SK-N-SH (cell line): ENCODE measurements around the gene TMEM98. TPM values are rescaled to one million over a fixed set of nuclear protein-coding genes. Genes with fewer than 3 reads are reported as not detected.

Experiments used
- CTCF ChIA-PET: fragments of 300-600, 350-600 bp; formaldehyde crosslinking; extraction: SDS; loops from one replicate; lab custom pipeline; 2021; lab: Yijun Ruan, JAX
- POLR2A ChIA-PET: fragments of 350-600 bp; sonication (Branson Sonifier 250); formaldehyde crosslinking; extraction: SDS; loops from one replicate; lab custom pipeline; 2020; ENCODE audit warnings: antibody characterized with exemption, inconsistent platforms; lab: Yijun Ruan, JAX
- DNase-seq: peaks from one replicate; pipeline ENCODE4 v3.0.0; 2012
- H2AFZ ChIP-seq: fragments of 200-600 bp; sonication (generic); 2 replicates; pipeline ENCODE4 v1.8.1; 2016; ENCODE audit warnings: antibody characterized with exemption, mild to moderate bottlenecking, low read depth
- H3F3A ChIP-seq: fragments of 200-600 bp; sonication (generic); replicated peaks from 2 replicates; pipeline ENCODE3; 2016; ENCODE audit warnings: antibody characterized with exemption, mild to moderate bottlenecking; ENCODE audit not compliant: insufficient read depth
- H3K27ac ChIP-seq, 2 experiments: fragments of 200-500 bp in 1 of 2; fragments of 200-600 bp in 1 of 2; sonication (Bioruptor generic) in 1 of 2; sonication (generic), shearing (Covaris generic) in 1 of 2; 2 replicates each; pipeline versions ENCODE4 v1.5.1 to v1.6.1; 2014 to 2016; ENCODE audit warnings: low read depth in 2 of 2, inconsistent platforms in 1 of 2, low read length in 1 of 2, mild to moderate bottlenecking in 1 of 2, mixed read lengths in 1 of 2
- H3K27me3 ChIP-seq: fragments of 200-600 bp; sonication (generic), shearing (Covaris generic); 2 replicates; pipeline ENCODE4 v1.6.1; 2016; ENCODE audit warnings: mixed run types; ENCODE audit not compliant: insufficient read depth
- H3K36me3 ChIP-seq, 2 experiments: fragments of 200-500 bp in 1 of 2; fragments of 200-600 bp in 1 of 2; sonication (Bioruptor generic) in 1 of 2; sonication (generic) in 1 of 2; replicated peaks in 1 of 2; 2 replicates each; pipeline versions ENCODE3 to v1.5.1; 2014 to 2016; ENCODE audit warnings: low read length in 1 of 2, mild to moderate bottlenecking in 1 of 2; ENCODE audit not compliant: insufficient read depth in 2 of 2, control insufficient read depth in 1 of 2
- H3K4me1 ChIP-seq, 2 experiments: fragments of 200-500 bp in 1 of 2; fragments of 200-600 bp in 1 of 2; sonication (Bioruptor generic) in 1 of 2; sonication (generic), shearing (Covaris generic) in 1 of 2; 2 replicates each; pipeline versions ENCODE4 v1.5.1 to v1.6.1; 2014 to 2016; ENCODE audit warnings: low read depth in 1 of 2, low read length in 1 of 2, mixed run types in 1 of 2; ENCODE audit not compliant: insufficient read depth in 2 of 2, control insufficient read depth in 1 of 2
- H3K4me2 ChIP-seq: fragments of 200-600 bp; sonication (generic), shearing (Covaris generic); 2 replicates; pipeline ENCODE4 v1.6.1; 2017; ENCODE audit warnings: mixed run types
- H3K4me3 ChIP-seq, 2 experiments: fragments of 200-500 bp in 1 of 2; fragments of 200-600 bp in 1 of 2; sonication (Bioruptor generic) in 1 of 2; sonication (generic), shearing (Covaris generic) in 1 of 2; 2 replicates each; pipeline versions ENCODE4 v1.5.1 to v1.8.1; 2014 to 2016; ENCODE audit warnings: low read depth in 2 of 2, inconsistent platforms in 1 of 2, low read length in 1 of 2, mild to moderate bottlenecking in 1 of 2, mixed read lengths in 1 of 2, moderate library complexity in 1 of 2
- H3K79me2 ChIP-seq: fragments of 200-600 bp; sonication (generic); 2 replicates; pipeline ENCODE4 v1.8.1; 2017; ENCODE audit warnings: mild to moderate bottlenecking; ENCODE audit not compliant: insufficient read depth
- H3K9ac ChIP-seq: fragments of 200-600 bp; sonication (generic); 2 replicates; pipeline ENCODE4 v1.6.1; 2017; ENCODE audit warnings: mixed run types
- H3K9me2 ChIP-seq: fragments of 200-600 bp; sonication (generic); 2 replicates; pipeline ENCODE4 v1.6.1; 2017; ENCODE audit warnings: mixed run types
- H3K9me3 ChIP-seq: fragments of 200-600 bp; sonication (generic); 2 replicates; pipeline ENCODE4 v1.6.1; 2017; ENCODE audit warnings: mixed run types, mild to moderate bottlenecking, moderate library complexity
- H4K20me1 ChIP-seq: fragments of 200-600 bp; sonication (generic); 2 replicates; pipeline ENCODE4 v1.6.1; 2017; ENCODE audit warnings: mild to moderate bottlenecking, mixed run types; ENCODE audit not compliant: insufficient read depth
- CHD2 ChIP-seq: fragments of 150-350 bp; IDR thresholded peaks from 2 replicates; pipeline ENCODE4 v1.6.1; 2018; ENCODE audit warnings: low read length; ENCODE audit not compliant: partially characterized antibody
- EZH2phosphoT487 ChIP-seq: fragments of 200-600 bp; sonication (generic); IDR thresholded peaks from 2 replicates; pipeline ENCODE4 v1.6.1; 2017; ENCODE audit warnings: low read depth, mixed run types, mild to moderate bottlenecking, antibody characterized with exemption, moderate library complexity, borderline replicate concordance
- FOSL2 ChIP-seq: IDR thresholded peaks from 2 replicates; pipeline ENCODE4 v1.4.0; 2012; ENCODE audit warnings: low read depth, mild to moderate bottlenecking, moderate library complexity, borderline replicate concordance
- FOXM1 ChIP-seq: IDR thresholded peaks from 2 replicates; pipeline ENCODE4 v1.4.0; 2012; ENCODE audit warnings: low read depth, mild to moderate bottlenecking
- GATA2 ChIP-seq: sonication (generic); formaldehyde crosslinking; IDR thresholded peaks from 2 replicates; pipeline ENCODE4 v1.5.0; 2020; ENCODE audit warnings: mild to moderate bottlenecking, missing genetic modification reagents
- JUND ChIP-seq: IDR thresholded peaks from 2 replicates; pipeline ENCODE4 v1.4.0; 2012
- MXI1 ChIP-seq: IDR thresholded peaks from 2 replicates; pipeline ENCODE4 v1.6.1; 2012; ENCODE audit warnings: mild to moderate bottlenecking, low read depth, low read length, improper control_type of control experiment
- NRF1 ChIP-seq: IDR thresholded peaks from 2 replicates; pipeline ENCODE4 v1.6.1; 2012; ENCODE audit warnings: low read depth, mild to moderate bottlenecking, low read length
- RAD21 ChIP-seq: IDR thresholded peaks from 2 replicates; pipeline ENCODE4 v1.6.1; 2012; ENCODE audit warnings: mild to moderate bottlenecking, low read length
- RFX5 ChIP-seq: IDR thresholded peaks from 2 replicates; pipeline ENCODE4 v1.6.1; 2012; ENCODE audit warnings: mild to moderate bottlenecking, improper control_type of control experiment, low read length
- RXRA ChIP-seq: IDR thresholded peaks from 2 replicates; pipeline ENCODE4 v1.4.0; 2012; ENCODE audit warnings: low read depth, mild to moderate bottlenecking, borderline replicate concordance
- SIN3A ChIP-seq: IDR thresholded peaks from 2 replicates; pipeline ENCODE4 v1.6.1; 2012; ENCODE audit warnings: low read depth, mild to moderate bottlenecking, low read length, moderate library complexity, borderline replicate concordance
- SMC3 ChIP-seq: IDR thresholded peaks from 2 replicates; pipeline ENCODE4 v1.6.1; 2012; ENCODE audit warnings: low read depth, low read length, improper control_type of control experiment
- TCF12 ChIP-seq: IDR thresholded peaks from 2 replicates; pipeline ENCODE4 v1.4.0; 2012
- WGBS: methylation state at CpG from one replicate; pipeline ENCODE4 v1.1.6; 2017; ENCODE audit warnings: low lambda C conversion rate; 5-methylcytosine and 5-hydroxymethylcytosine counted together
- polyA plus RNA-seq, 3 experiments: library from polyadenylated mRNA; depleted of rRNA; stranded (reverse); fragments of >200 nt; gene quantifications; 2 replicates each; pipeline ENCODE4 v1.2.3, GENCODE V29; 2012
- TF ChIP-seq, protein P1 (sequence below): IDR thresholded peaks from 2 replicates; pipeline ENCODE4; 2012
- TF ChIP-seq, protein P2 (sequence below): fragments of 200-600 bp; sonication (generic); IDR thresholded peaks from 2 replicates; pipeline ENCODE4 v1.6.1; 2017; ENCODE audit warnings: antibody characterized with exemption, mild to moderate bottlenecking, moderate library complexity
- TF ChIP-seq, protein P3 (sequence below): IDR thresholded peaks from 2 replicates; pipeline ENCODE4 v1.4.0; 2012; ENCODE audit warnings: low read depth, borderline replicate concordance

Gene TMEM98
- polyA plus RNA-seq, 1 of the 3 experiments (the other 2 are of a cell fraction): 196 TPM

DNA sequence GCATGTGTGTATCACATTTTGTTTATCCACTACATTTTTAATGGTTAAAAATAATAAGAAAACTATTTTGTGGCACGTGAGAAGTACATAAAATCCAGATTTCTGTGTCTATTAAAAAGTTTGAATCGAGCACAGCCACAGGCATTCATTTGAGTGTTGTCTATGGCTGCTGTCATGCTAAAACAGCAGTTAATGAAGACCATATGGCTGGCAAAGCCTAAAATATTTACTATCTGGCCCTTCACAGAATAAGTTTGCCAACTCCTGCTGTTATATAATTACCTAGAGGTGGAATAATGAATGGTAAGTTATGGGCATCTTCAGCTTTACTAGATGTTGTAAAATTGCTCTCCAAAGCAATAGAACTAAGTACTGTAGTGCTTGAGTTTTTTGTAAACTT lies 30.5 kb downstream of the TMEM98 start:
- H3K9me3 ChIP-seq: no peaks in the 10 kb centered on the region
- CTCF ChIA-PET: interaction anchor here (1.7 to 2.3 kb wide), 2 partner anchors 22 to 40 kb away, joined by 4 to 7 read pairs; no protein-coding TSS in a partner anchor
- H3K4me3 ChIP-seq: no peak overlapping the region
- WGBS: 7% methylated on average over 2 of the region's 2 CpGs
- no peaks in the 10 kb centered on the region; the same call in 1 of the 2 replicates for H3K27me3 ChIP-seq
- H3K9ac ChIP-seq: no peak overlapping the region
- H2AFZ ChIP-seq: no peak overlapping the region
- H3K4me1 ChIP-seq: peaks cover 0 to 7% of the 10 kb centered on the region in 2 experiments; a peak in 1 of 4 replicates
- no peaks in the 10 kb centered on the region for H3K9me2 ChIP-seq
- 0 out of 2 replicates have a peak overlapping the region, but pooled peaks have one; percentile 18 for H3K4me2 ChIP-seq
- H3K27ac ChIP-seq: peak overlapping the region in 1 of 2 experiments; percentile 39; a peak in 1 of 4 replicates
- DNase-seq: no peak
- TF ChIP-seq JUND (no peak), SMC3 (no peak), TCF12 (peak; percentile 73)
- POLR2A ChIA-PET: no interaction called here
- no peaks in the 10 kb centered on the region for H3F3A ChIP-seq
- no peaks in the 10 kb centered on the region for H3K79me2 ChIP-seq
- no peaks in the 10 kb centered on the region for H3K36me3 ChIP-seq
- no peaks in the 10 kb centered on the region for H4K20me1 ChIP-seq

DNA sequence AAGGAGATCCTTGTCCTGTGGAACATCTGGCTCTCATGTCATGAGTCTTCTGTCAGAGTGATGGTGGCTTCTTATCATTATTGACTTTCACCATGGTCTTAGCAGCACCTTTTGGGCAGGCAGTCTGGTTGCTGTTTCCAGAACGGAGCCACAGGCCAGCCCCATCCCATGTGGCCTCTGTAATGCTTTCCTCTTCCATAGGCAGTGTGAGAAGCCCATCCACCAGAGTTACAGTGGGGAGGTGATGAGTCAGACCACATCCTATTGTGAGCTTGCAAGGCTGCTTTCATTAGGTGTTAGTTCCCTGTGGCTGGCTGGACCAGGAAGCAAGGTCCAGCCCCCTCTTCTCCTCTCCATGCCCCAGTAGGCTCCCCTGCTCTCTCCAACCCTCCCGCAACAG lies 32.9 kb downstream of the TMEM98 start:
- WGBS: 100% methylated on average over 1 of the region's 2 CpGs

DNA sequence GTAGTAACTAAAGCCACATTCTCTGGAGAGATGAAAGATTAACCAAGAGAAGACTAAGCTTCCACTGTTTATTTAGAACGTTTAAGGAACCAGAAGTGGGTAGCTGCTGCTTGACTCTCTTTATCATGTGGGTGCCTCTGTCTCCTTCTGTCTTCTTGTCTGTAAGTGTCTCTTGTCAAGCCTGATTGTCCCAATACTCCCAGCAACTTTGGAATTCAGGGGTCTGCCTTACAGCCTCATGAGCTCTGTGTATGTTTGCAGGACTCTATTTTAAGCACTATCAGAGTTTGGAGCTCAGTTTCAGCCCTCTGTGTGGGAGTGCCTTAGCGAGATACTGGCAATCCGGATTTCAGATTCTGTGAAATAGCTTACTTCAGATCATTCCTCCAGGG lies 34.4 kb downstream of the TMEM98 start:
- H3K79me2 ChIP-seq: no peaks in the 10 kb centered on the region
- ChIA-PET CTCF (interaction anchor here (1.0 to 1.5 kb wide), 2 partner anchors 21 to 36 kb away, joined by 4 read pairs; no protein-coding TSS in a partner anchor), POLR2A (no interaction called here)
- WGBS: 27% methylated on average over 3 of the region's 3 CpGs
- no peaks in the 10 kb centered on the region for H4K20me1 ChIP-seq
- no peak overlapping the region for H3K9ac ChIP-seq
- H2AFZ ChIP-seq: no peak overlapping the region
- DNase-seq: no peak
- H3K4me1 ChIP-seq: peaks cover 0 to 7% of the 10 kb centered on the region in 2 experiments; a peak in 1 of 4 replicates
- no peaks in the 10 kb centered on the region for H3F3A ChIP-seq
- no peaks in the 10 kb centered on the region for H3K36me3 ChIP-seq
- no peak overlapping the region for H3K4me2 ChIP-seq
- H3K27ac ChIP-seq: no peak overlapping the region
- no peaks in the 10 kb centered on the region; the same call in 1 of the 2 replicates for H3K27me3 ChIP-seq
- no peak overlapping the region for H3K4me3 ChIP-seq
- H3K9me2 ChIP-seq: no peaks in the 10 kb centered on the region
- H3K9me3 ChIP-seq: no peaks in the 10 kb centered on the region
- TF ChIP-seq, protein P1, sequence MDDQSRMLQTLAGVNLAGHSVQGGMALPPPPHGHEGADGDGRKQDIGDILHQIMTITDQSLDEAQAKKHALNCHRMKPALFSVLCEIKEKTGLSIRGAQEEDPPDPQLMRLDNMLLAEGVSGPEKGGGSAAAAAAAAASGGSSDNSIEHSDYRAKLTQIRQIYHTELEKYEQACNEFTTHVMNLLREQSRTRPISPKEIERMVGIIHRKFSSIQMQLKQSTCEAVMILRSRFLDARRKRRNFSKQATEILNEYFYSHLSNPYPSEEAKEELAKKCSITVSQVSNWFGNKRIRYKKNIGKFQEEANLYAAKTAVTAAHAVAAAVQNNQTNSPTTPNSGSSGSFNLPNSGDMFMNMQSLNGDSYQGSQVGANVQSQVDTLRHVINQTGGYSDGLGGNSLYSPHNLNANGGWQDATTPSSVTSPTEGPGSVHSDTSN: no peak
- TF ChIP-seq, protein P2, sequence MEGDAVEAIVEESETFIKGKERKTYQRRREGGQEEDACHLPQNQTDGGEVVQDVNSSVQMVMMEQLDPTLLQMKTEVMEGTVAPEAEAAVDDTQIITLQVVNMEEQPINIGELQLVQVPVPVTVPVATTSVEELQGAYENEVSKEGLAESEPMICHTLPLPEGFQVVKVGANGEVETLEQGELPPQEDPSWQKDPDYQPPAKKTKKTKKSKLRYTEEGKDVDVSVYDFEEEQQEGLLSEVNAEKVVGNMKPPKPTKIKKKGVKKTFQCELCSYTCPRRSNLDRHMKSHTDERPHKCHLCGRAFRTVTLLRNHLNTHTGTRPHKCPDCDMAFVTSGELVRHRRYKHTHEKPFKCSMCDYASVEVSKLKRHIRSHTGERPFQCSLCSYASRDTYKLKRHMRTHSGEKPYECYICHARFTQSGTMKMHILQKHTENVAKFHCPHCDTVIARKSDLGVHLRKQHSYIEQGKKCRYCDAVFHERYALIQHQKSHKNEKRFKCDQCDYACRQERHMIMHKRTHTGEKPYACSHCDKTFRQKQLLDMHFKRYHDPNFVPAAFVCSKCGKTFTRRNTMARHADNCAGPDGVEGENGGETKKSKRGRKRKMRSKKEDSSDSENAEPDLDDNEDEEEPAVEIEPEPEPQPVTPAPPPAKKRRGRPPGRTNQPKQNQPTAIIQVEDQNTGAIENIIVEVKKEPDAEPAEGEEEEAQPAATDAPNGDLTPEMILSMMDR: no peak
- TF ChIP-seq FOSL2 (no peak), CHD2 (no peak), MXI1 (no peak), SMC3 (no peak), RAD21 (no peak), TCF12 (no peak), RFX5 (no peak), NRF1 (no peak), GATA2 (CRISPR knock-in tag) (no peak)
- TF ChIP-seq, protein P3, sequence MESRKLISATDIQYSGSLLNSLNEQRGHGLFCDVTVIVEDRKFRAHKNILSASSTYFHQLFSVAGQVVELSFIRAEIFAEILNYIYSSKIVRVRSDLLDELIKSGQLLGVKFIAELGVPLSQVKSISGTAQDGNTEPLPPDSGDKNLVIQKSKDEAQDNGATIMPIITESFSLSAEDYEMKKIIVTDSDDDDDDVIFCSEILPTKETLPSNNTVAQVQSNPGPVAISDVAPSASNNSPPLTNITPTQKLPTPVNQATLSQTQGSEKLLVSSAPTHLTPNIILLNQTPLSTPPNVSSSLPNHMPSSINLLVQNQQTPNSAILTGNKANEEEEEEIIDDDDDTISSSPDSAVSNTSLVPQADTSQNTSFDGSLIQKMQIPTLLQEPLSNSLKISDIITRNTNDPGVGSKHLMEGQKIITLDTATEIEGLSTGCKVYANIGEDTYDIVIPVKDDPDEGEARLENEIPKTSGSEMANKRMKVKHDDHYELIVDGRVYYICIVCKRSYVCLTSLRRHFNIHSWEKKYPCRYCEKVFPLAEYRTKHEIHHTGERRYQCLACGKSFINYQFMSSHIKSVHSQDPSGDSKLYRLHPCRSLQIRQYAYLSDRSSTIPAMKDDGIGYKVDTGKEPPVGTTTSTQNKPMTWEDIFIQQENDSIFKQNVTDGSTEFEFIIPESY: no peak

More for the DNA sequence above, 32.9 kb downstream of the TMEM98 start:
- TF ChIP-seq RXRA (no peak), SIN3A (no peak), FOXM1 (no peak), EZH2phosphoT487 (no peak)
- TF ChIP-seq, protein P1: no peak
- TF ChIP-seq, all 33 proteins: peak for 0
- Histone ChIP-seq H3K36me3 (no peaks in the 10 kb centered on the region), H2AFZ (no peak overlapping the region), H3K4me3 (no peak overlapping the region), H3K9ac (no peak overlapping the region), H3K9me3 (no peaks in the 10 kb centered on the region), H3K27ac (no peak overlapping the region), H3K4me1 (peaks cover 0 to 7% of the 10 kb centered on the region in 2 experiments; a peak in 1 of 4 replicates), H3F3A (no peaks in the 10 kb centered on the region), H3K27me3 (no peaks in the 10 kb centered on the region; the same call in 1 of the 2 replicates), H3K79me2 (no peaks in the 10 kb centered on the region), H4K20me1 (no peaks in the 10 kb centered on the region), H3K9me2 (no peaks in the 10 kb centered on the region), H3K4me2 (no peak overlapping the region)
- ChIA-PET POLR2A (no interaction called here), CTCF (interaction anchor here (0.6 to 1.6 kb wide), 5 partner anchors 19 to 1203 kb away, joined by 3 to 4 read pairs (median 3); no protein-coding TSS in a partner anchor)
- DNase-seq: no peak
